ENCODE data around the gene MAP4K4.

MAP4K4 gene

DNA sequence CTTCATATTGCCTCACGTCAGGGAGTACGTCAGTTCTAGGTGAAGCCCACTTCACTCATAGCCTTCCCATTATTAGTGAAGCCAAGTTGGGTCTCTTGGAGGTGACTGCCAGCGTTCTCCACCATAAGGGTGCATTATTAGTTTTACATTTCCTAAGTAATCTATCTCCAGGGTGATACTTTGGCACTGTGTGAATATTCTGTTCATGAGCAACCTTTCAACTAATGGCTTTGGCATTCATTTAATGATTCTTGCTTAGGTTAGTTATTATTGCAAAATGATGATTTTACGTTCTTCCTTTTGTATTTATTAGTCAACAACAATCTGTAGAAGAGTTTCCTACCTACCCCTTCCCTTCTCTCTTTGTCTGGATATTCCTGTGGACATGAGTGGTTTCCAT is 97.5 kb downstream of the MAP4K4 start:
- no peak for DNase-seq

DNA sequence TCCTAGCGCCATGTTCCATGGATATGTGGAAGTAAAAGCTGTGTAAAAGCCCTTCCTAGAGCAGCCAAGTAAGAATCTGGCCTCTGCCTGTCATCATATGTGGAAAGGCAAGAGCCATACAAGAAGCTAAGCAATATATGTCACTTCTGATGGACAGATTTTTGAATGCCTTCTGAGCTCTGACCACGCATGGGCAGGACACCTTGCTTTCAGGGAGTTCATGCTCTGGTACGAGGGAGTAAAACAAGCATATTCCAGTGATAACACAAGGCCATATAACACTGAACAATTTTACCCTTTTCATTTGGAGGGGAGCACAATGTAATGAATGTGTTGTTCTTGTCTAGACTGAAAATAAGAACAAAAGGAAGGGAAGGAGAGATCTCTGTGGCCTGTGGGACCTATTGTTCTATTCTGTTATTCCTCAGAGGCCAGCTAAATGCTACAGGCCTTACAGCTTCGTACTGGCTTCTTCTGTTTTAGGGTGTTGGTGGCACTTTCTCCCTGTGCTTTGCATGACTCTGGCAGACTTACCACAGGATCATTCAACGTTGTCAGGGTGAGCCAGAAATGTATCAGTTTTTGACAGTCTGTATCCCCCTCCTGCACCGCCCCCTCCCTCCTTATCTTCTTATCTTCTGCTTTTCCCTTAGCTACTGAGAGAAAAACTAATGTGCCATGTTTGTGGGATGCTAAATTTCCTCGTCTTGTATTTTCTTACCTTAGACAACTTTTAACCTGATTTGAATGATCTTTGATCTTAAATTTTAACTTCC is 99.5 kb downstream of the MAP4K4 start:
- no peak for DNase-seq

DNA sequence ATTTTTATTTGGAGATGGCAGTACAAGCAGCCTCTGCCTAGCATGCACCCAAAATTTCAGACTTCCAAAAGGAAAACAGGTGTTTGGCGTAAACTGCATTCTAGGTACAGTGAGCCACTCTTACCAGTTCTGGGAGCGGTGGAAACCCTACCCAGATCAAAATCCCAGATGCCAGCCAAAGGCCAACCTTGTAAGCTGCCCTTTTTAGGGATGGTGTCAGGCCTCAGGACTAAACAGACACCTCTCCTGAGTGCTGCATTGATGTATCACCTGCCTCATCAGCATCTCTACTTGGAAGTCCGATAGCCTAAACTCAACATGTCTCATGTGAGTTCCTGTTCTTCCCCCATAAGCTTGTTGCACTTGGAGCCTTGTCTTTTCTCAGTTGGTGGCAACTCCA is 104.0 kb downstream of the MAP4K4 start:
- no peak for DNase-seq

DNA sequence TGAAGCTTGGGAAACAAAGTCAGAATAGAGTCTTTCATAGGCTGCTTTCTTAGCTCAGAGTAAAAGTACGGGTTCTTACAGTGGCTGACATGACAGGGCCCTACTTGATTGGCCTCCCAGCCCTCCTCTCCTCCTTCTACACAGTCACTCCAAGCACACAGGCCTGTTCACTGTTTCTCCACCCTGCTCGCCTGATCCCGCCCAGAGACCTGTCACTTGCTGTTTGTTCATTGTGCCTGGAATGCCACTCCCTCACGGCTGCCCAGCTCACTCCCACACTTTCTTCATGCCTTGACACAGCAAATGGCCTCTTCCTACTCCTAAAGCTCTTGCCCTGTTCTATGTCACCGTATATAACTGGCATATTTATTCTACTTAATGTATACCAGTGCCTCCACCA is 104.8 kb downstream of the MAP4K4 start:
- DNase-seq: no peak

DNA sequence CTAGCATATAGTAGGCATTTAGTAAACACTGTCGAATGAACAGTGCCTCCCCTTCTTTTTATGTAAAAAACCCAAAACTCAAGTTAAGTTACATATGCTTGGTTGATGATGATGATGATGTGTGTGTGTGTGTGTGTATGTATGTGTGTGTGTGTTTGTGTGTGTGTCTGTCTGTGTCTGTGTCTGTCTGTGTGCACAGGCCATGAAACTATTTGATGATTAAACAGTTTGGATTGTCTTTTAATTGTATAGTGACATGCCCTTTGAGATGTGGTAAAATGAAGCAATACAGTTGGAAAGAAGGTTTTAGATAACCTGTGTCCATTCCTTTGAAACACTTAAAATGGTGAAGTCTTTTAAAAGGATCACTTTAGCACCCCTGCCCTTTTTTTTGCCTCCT is 105.6 kb downstream of the MAP4K4 start:
- DNase-seq: peak; percentile 51

DNA sequence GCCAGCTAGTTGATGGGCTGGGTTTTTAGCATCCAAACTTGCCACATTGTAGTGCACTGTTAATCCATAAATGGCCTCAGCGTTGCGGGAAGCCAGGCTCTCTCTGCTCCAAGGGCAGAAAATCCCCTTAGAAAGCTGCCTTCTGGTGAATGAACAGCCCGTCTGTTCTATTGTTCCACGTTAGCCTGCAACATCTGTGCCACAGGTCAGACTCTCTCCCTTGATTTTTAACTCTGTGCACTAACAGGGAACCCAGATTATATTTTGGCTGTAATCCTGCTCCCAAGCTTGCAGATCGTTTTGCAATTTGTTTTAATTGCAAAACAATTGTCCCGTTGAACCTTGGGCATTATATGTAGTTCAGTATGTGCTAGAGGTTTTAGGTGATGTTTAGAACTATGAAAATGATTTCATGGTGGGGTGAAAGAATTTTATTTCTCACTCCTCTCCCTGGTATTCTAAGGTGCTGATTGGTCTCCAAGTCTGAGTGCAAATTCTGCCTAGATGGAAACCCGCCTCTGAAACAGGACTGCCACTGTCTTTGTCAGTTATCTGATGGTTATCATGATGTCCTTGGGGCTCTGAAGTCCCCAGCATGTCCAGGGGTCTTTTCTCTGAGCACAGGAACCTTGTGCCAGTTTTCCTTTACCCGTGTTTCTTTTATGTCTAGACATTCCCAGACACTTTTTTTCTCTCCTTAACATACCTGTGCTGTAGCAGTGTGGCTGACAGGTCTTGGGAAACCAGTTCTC is 106.6 kb downstream of the MAP4K4 start:
- no peak for DNase-seq

DNA sequence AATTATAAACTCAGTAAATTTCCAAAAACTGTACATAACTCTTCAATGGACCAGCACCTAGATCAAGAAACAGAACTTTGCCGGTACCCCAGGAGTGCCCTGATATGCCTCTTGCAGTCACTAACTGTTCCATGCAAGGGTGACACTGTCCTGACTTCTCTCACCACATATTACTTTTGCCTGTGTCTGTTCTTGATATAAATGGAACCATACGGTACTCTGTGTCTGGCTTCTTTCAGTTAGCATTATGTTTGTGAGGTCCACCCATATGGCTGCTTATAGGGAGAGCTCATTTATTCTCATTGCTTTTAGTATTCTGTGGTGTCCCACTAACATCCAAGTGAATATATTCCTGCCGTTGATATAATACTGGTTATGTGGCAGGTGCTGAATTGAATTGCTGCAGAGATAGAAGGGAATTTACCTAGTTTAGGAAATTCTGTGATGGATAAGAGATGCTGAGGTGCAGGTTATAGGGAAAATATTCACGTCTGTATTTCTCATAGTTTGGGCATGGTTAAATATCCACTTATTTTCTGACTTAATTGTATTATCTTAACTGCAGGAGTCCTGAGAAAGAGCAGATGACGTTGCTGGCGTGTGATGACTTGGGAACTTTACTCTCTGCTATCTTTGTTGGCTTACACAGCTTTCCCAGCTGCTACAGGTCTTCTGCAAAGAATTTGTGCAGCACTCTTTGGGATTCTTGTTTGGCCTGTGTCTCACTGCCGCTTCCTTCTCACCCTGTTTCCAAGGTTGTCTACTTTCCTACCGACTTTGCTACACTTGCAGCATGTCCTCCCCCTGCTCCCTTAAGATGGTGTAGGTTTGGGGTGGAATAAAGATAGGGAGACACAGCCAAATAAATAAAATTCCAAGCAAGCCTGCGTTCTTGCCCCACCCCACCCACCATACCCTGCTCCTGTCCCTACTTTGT is 107.9 kb downstream of the MAP4K4 start:
- peak; percentile 49 for DNase-seq

DNA sequence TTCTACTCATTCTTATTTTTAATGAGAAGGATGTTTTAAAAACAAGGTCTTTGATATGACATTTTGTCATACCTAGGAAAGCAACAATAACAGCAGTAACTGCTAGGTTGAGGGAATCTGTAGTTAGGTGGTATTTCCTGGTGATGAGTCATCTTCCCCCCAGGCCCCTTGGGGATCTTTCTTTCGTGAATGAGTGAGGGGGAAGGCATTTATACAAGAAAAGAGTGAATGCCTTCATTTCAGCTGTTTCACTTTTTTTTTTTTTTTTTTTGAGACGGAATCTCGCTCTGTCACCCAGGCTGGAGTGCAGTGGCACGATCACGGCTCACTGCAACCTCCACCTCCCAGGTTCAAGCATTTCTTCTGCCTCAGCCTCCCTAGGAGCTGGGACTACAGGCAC is 108.6 kb downstream of the MAP4K4 start:
- peak; percentile 77 for DNase-seq

DNA sequence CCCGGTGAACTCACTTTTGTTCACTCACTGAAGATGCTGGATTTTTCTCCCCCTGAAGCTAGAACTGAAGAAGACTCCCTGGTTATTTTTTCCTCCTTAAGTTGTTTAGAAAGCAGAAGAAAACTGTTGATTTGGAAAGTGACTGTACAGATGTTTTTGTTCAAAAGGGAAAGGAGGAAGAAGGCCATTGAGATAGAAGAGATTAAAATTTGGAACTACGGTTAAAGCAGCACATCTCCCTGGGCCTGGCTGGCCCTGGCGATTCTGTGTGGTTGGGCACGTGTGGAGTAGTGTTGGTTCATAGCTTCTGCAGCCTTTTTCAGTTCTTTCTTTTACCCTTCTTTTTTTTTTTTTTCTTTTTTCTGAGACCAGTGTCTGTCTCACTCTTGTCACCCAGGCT is 109.2 kb downstream of the MAP4K4 start:
- no peak for DNase-seq

DNA sequence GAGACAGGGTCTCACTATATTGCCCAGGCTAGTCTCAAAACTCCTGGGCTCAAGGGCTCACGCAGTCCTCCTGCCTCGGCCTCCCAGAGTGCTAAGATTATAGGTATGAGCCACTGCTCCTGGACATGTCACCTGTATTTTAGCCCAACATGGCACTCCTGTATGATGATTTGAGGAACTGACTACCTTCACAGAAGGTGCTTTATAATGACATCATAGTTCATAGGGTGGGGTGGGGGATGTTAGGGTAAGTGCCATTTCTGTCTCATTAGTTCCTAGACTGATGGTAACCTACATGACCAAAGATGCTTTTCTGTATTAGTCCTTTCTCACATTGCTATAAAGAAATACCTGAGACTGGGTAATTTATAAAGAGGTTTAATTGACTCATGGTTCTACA is 109.7 kb downstream of the MAP4K4 start:
- DNase-seq: no peak

DNA sequence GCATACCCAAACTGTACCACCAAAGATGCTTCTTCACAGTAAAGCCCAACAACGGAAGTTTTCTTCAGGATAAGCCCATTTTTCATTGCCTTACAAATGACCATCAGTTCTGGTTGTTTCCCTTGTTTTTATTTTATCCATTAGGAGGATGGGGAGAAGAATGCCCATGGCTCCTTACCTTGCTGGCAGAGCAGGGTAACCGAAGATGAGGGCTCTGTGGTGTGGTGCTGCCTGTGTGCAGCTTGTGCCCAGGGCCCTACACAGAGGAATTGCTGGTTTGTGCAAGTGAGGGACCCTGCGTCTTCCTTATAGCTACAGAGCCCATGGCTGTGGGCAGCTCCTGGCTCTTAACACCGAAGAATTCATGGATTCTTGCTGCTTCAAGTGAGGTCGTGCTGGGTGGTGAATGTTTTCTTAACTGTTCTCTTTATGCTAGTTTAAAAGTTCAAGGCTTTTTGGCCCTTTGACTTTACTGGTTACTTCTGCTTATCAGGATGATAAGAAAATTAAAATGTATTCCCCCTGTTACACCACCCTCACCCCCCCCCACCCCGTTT is 110.6 kb downstream of the MAP4K4 start:
- no peak for DNase-seq

DNA sequence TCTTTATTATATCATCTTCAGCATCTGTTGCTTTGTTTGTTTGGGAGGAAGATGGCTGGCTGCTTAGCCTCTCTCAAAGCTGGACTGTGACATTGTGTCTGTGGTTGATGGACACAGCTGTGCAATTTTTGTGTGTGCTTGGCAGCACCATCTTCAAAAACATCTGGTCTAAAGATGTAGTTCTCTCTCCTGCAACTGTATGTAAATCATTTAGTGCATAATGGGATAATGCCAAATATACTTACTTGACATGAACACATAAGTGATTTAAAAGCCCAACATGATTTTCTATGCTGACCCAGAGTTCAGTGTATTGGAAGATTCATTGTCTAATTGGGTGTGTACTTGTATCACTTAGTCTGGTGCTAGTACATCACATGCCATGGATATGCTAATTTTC is 112.2 kb downstream of the MAP4K4 start:
- no peak for DNase-seq

DNA sequence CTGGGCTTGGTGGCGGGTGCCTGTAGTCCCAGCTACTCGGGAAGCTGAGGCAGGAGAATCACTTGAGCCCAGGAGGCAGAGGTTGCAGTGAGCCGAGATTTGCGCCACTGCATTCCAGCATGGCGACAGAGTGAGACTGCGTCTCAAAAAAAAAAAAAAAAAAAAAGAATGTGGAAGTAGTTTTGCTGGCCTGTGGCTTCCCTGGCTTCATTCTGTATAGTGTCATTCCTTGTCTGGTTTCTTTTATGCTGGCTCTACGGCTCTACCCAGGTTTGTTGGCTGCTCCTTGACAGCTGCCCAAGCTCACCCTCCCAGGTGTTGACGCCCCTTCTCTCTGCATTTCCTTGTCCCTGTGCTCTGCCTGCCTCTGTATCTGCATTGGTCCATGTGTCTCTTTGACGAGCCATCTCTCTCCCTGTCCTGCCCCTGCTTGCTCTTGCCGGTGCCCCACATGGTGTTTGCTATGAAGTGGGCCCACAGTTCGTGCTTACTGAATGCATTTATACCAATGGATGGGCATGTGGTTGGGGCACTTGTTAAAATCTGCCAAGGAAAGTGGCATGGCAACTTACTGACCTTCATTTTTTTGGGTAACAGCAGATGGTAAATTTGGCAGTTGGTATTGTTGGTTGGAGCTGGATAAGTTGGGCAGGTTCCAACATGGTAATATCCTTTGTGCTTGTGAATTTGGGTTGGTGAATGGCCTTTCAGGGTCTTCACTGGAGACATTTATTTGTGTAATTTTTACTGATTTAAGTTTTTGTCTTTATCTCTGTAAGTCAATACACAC is 113.9 kb downstream of the MAP4K4 start:
- no peak for DNase-seq

DNA sequence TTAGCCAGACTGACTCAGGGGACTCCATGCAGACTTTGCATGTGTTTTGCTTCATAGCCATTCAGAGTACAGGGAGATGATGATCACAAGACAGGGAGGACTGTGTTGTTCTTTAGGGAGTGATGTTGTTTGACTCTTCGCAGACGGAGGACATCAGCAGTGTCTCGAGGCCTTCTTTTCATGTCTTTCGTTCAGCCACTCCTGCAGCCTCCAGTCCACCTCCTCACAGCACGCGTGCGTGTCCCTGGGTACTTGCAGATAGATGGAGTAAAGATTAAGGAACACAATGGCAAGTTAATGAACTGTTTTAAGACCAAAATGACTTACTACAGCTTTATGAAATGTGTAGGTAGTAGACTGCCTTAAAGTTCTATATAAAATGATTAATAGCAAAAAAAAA is 114.7 kb downstream of the MAP4K4 start:
- no peak for DNase-seq

DNA sequence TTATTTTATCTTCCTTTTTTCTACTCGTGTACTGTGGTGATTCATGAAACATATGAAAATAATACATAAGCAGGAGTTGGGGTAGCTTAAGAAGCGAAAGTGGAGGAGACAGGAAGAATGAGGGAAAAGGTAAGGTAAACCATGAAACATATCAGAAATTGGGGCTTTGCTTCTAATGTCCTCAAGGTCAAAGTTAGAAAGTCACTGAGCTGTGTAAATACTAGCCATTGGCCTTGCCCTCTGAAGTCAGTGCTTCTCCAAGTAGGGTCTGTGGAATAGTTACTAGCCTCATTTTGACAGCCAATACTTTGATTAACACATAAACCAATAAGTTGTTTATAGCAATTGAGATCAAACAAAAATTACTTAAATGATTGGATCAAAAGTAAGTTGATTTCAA is 117.2 kb downstream of the MAP4K4 start:
- no peak for DNase-seq

DNA sequence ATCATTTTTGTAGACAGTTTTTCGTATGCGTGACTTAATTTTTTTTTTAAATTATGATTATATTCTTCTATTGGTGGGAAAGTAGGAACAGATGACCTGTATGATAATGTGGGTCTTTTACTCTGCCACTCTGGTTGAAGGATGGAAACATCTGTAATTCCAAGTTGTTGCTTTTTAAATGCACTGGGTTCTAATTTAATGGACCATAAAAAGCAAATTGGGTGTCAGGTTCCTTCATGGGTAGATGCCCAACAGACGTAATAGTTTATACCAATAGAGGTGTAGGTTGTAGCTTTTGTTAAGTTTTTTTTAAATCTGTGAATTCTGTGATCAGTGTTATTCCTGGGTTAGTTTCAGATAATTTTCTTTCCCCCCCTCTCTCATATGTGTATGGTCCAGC is 117.6 kb downstream of the MAP4K4 start:
- no peak for DNase-seq

DNA sequence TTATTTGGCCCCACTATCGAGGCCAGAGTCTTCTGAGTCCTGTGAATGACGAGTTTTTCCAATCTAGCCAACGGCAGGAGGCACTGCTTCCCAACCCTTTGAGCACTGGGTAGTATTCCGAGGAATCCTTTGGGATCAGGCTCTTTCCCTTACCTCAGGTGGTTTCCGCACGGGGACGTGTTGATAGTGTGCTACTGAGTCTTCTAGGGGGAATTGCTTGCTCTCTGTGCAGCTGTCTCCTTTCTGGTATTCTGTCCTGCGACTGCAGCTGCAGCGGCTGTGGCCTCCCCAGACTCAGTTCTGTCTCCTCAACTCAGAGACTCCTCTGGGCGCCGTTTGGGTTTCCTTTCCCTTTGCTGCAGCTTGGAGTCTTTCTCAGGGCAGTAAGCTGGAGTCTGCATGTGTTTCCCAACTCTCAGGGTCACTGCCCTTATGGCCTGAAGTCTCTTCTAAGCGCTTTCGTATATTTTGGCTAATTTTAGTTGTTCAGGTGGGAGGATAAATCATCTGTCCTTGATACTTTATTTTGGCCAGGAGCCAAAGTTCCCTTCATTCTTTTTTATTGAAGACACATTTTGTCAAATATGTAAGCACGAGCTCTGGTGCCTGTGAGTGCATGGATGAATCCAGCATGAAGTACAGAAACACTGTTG is 118.4 kb downstream of the MAP4K4 start:
- DNase-seq: no peak

DNA sequence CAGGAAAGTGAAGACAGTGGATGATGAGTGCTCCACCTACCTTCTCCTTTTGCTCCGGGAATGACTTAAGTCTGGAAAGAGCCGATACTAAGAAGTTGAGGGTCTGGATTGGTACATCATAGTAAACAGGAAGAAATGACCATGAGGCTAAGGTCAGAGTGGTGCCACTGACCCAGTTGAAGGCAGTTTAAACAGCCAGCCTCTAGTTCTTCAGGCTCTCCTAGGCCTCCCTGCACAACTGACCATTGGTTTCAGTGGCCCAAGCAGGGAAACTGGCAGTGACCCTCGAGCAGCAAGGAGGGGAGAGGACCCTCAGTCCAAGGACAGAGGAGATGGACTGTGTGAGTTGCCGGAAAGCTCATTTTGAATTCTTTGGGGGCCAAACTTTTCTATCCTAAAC is 119.1 kb downstream of the MAP4K4 start:
- no peak for DNase-seq

DNA sequence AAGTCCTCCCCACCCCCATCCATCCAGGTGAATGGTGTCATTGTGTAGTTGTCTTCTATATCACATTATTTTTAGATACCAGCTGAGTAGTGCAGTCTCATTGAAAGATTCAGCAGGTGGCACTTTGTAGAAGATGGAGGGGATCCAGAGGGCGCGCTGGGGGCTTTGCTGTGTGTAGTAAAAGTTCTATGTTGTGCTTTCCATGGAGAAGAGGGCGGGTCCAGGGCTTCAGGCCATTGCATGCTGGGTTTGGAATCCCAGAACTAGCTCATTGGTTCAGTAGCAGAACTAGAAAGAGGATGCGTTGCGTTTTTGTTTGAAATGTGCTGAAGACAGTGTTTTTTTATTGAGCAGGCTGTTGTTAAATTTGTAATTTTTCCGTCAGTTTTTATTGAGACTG is 120.0 kb downstream of the MAP4K4 start:
- DNase-seq: no peak

DNA sequence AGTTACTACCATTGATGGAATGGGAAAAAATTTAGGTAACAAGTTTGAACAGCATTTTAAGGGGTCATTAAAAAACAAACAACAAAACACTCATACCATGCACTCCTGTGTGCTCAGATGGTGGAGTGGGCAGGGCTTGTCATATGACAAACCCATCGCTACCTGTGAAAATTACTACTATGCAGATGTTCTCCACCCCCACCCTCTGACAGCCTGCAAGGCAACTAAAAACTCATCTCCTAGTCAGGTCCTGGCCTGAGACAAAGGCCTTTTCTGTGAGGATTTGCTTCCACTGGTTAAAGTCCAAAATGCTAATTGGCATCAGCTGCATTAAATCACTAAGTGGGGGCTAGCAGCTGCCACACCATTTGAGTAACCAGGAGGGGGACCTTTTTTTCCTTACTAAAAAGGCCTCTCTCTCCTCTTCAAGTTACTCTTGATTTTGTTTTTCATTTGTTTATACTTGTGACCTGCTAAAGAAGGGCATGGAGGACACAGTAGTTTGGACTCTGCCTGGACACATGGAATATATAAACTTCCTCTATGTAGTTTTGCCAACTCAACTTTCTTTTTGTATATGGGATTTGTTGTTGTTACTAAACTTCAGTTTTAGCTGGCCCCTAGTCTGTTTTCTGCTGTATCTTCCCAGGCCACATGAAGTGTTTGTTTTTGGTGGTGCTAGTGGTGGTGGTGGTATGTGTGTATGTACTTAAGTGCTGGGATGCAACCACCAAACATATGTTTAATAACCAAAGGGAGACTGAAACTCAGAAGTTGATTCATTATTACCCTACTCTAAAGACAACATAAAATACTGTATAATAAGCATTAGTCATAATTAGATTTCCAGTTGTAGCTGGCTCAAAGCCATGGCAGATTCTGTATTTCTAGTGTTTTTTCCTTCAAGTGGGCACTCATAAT is 121.3 kb downstream of the MAP4K4 start:
- DNase-seq: no peak

DNA sequence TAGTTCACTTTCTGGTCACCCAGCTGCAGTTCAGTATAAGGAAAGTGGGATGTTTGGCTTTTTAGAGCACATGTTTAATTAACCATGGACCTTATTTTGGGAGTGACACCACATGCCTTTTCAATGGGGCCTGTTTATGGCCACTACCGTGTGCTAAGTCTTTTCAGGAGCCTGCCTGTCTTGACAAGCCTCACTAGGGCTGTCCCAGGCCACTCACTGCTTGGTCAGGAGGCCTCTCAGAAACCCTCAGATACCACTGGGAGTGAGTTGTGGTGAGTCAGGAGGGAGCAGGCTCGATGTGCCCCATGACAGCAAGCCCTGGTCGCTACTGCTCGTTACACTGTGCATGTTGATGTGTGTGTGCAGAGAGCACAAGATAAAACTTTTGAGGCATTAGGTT is 123.0 kb downstream of the MAP4K4 start:
- DNase-seq: peak; percentile 67

All from NCI-H226 (cell line).